ENCODE results near the gene ZNF423. TPM values are rescaled to one million over a fixed set of nuclear protein-coding genes. Genes with fewer than 3 reads are reported as not detected.

Gene ZNF423
- total RNA-seq, 3 donors from 2014 or later: 0.03 TPM; not detected in 2

DNA sequence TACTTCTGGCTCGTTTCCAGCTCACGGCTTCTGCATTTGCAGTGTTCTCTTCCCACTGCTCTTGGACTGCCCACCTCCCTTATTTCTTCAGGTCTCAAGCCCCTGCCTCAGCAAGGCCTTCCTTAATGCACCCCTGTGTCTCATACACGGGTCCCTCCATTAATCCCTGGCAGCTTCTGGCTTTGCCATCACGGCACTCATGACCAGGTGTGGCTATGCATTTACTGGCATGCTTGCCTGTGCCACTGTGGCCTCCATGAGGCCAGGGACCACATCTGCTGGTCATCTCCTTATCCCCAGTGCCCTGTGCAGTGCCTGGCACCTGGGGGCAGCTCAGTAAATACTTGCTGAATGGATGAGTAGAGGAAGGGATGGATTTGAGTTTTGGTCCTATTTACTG lies 368.2 kb downstream of the ZNF423 start:
- H3K4me3 Mint-ChIP-seq: no peak overlapping the region
- DNase-seq: no peak
- ATAC-seq: no peak
- H3K36me3 Mint-ChIP-seq (ENCODE audit: insufficient read depth): no peaks in the 10 kb centered on the region
- H3K27me3 Mint-ChIP-seq (ENCODE audit: low read depth): no peaks in the 10 kb centered on the region
- H3K4me1 Mint-ChIP-seq (ENCODE audit: low read depth): peaks cover 5% of the 10 kb centered on the region
- H3K9me3 Mint-ChIP-seq: no peaks in the 10 kb centered on the region

DNA sequence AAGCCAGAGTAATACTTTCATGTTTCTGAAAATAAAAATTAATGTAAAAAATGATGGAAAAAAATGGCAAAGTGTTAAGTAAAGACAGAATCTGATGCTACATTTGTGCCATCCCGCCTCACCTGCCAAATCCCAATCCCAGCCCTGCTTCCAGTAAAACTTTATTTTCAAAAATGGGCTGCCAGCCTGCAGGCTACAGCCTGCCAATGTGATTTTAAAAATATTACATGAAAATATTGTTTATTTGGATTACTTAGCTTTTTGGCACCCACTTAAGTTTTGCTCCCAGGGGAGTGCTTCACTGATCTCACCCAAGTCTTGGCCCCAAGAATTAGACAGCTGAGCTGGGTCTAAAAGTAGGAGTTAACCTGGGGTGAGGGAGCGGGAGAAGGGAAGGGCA lies 369.5 kb downstream of the ZNF423 start:
- ATAC-seq (no peak), DNase-seq (no peak)
- no peaks in the 10 kb centered on the region for H3K36me3 Mint-ChIP-seq (ENCODE audit: insufficient read depth)
- no peaks in the 10 kb centered on the region for H3K9me3 Mint-ChIP-seq
- peaks cover 5% of the 10 kb centered on the region for H3K4me1 Mint-ChIP-seq (ENCODE audit: low read depth)
- H3K27me3 Mint-ChIP-seq (ENCODE audit: low read depth): no peaks in the 10 kb centered on the region
- no peak overlapping the region for H3K4me3 Mint-ChIP-seq

- H3K4me1 Mint-ChIP-seq (ENCODE audit: low read depth): peaks cover 2% of the 10 kb centered on the region
- no peak overlapping the region for H3K4me3 Mint-ChIP-seq
- no peaks in the 10 kb centered on the region for H3K9me3 Mint-ChIP-seq
- H3K27me3 Mint-ChIP-seq (ENCODE audit: low read depth): no peaks in the 10 kb centered on the region
- no peaks in the 10 kb centered on the region for H3K36me3 Mint-ChIP-seq (ENCODE audit: insufficient read depth)
- no peak for DNase-seq
- no peak for ATAC-seq
Measured at GRCh38 chr16:49485663-49486062, 370.2 kb downstream of the ZNF423 start.

- H3K4me1 Mint-ChIP-seq (ENCODE audit: low read depth): peaks cover 2% of the 10 kb centered on the region
- DNase-seq (no peak), ATAC-seq (no peak)
- H3K36me3 Mint-ChIP-seq (ENCODE audit: insufficient read depth): no peaks in the 10 kb centered on the region
- H3K27me3 Mint-ChIP-seq (ENCODE audit: low read depth): no peaks in the 10 kb centered on the region
- no peaks in the 10 kb centered on the region for H3K9me3 Mint-ChIP-seq
- no peak overlapping the region for H3K4me3 Mint-ChIP-seq
Measured at GRCh38 chr16:49484936-49485335, 371.0 kb downstream of the ZNF423 start.

GRCh38 chr16:49484451-49484849 lies 371.5 kb downstream of the ZNF423 start:
- no peaks in the 10 kb centered on the region for H3K9me3 Mint-ChIP-seq
- H3K27me3 Mint-ChIP-seq (ENCODE audit: low read depth): no peaks in the 10 kb centered on the region
- peaks cover 2% of the 10 kb centered on the region for H3K4me1 Mint-ChIP-seq (ENCODE audit: low read depth)
- H3K4me3 Mint-ChIP-seq: no peak overlapping the region
- no peaks in the 10 kb centered on the region for H3K36me3 Mint-ChIP-seq (ENCODE audit: insufficient read depth)
- DNase-seq (no peak), ATAC-seq (peak; percentile 88 to 89)

- H3K36me3 Mint-ChIP-seq (ENCODE audit: insufficient read depth): no peaks in the 10 kb centered on the region
Measured at GRCh38 chr16:49483651-49484450, 372.1 kb downstream of the ZNF423 start.

DNA sequence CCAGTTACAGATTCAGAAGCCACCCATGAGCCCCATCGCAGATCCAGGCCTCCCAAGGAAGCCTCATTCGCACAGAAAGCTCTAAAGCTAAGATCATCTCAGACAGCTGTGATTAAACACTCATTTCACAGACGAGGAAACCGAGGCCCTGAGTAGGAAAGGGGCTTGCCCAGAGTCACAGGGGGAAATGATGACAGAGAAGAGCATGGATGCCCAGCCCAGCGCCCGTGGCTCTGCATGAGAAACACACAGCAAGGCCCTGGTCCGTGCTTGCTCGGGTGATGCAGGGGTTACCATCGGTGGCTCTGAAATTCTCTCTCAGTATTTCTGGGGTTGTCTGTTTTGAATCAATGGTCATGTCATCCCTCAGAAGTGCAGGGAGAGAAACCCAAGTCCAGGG lies 372.7 kb downstream of the ZNF423 start:
- no peak for ATAC-seq
- Mint-ChIP-seq H3K36me3 (ENCODE audit: insufficient read depth) (no peaks in the 10 kb centered on the region), H3K27me3 (ENCODE audit: low read depth) (no peaks in the 10 kb centered on the region), H3K4me1 (ENCODE audit: low read depth) (peaks cover 2% of the 10 kb centered on the region), H3K4me3 (no peak overlapping the region), H3K9me3 (no peaks in the 10 kb centered on the region)
- no peak for DNase-seq

More at GRCh38 chr16:49483651-49484450, 372.1 kb downstream of the ZNF423 start:
- DNase-seq (no peak), ATAC-seq (no peak)
- Mint-ChIP-seq H3K27me3 (ENCODE audit: low read depth) (no peaks in the 10 kb centered on the region), H3K9me3 (no peaks in the 10 kb centered on the region), H3K4me1 (ENCODE audit: low read depth) (peaks cover 2% of the 10 kb centered on the region), H3K4me3 (no peak overlapping the region)

GRCh38 chr16:49482690-49483089 lies 373.2 kb downstream of the ZNF423 start:
- no peak for ATAC-seq

GRCh38 chr16:49478616-49479015 lies 377.3 kb downstream of the ZNF423 start:
- H3K9me3 Mint-ChIP-seq: no peaks in the 10 kb centered on the region

More at GRCh38 chr16:49482690-49483089, 373.2 kb downstream of the ZNF423 start:
- no peaks in the 10 kb centered on the region for H3K27me3 Mint-ChIP-seq (ENCODE audit: low read depth)
- peaks cover 2% of the 10 kb centered on the region for H3K4me1 Mint-ChIP-seq (ENCODE audit: low read depth)
- no peak for DNase-seq
- no peaks in the 10 kb centered on the region for H3K36me3 Mint-ChIP-seq (ENCODE audit: insufficient read depth)
- H3K4me3 Mint-ChIP-seq: no peak overlapping the region
- H3K9me3 Mint-ChIP-seq: no peaks in the 10 kb centered on the region

GRCh38 chr16:49478107-49478506 lies 377.8 kb downstream of the ZNF423 start:
- no peaks in the 10 kb centered on the region for H3K9me3 Mint-ChIP-seq
- no peaks in the 10 kb centered on the region for H3K27me3 Mint-ChIP-seq (ENCODE audit: low read depth)
- no peaks in the 10 kb centered on the region for H3K36me3 Mint-ChIP-seq (ENCODE audit: insufficient read depth)
- DNase-seq (no peak), ATAC-seq (no peak)
- H3K4me1 Mint-ChIP-seq (ENCODE audit: low read depth): peaks cover under 1% of the 10 kb centered on the region
- H3K4me3 Mint-ChIP-seq: no peak overlapping the region

More at GRCh38 chr16:49478616-49479015, 377.3 kb downstream of the ZNF423 start:
- H3K27me3 Mint-ChIP-seq (ENCODE audit: low read depth): no peaks in the 10 kb centered on the region
- H3K36me3 Mint-ChIP-seq (ENCODE audit: insufficient read depth): no peaks in the 10 kb centered on the region
- H3K4me3 Mint-ChIP-seq: no peak overlapping the region
- ATAC-seq (no peak), DNase-seq (no peak)
- H3K4me1 Mint-ChIP-seq (ENCODE audit: low read depth): peaks cover 2% of the 10 kb centered on the region

- Mint-ChIP-seq H3K4me1 (ENCODE audit: low read depth) (no peaks in the 10 kb centered on the region), H3K36me3 (ENCODE audit: insufficient read depth) (no peaks in the 10 kb centered on the region), H3K4me3 (no peak overlapping the region), H3K27me3 (ENCODE audit: low read depth) (no peaks in the 10 kb centered on the region), H3K9me3 (no peaks in the 10 kb centered on the region)
- DNase-seq: no peak
- ATAC-seq: no peak
Measured at GRCh38 chr16:49477250-49477895, 378.5 kb downstream of the ZNF423 start.

GRCh38 chr16:49474741-49475140 lies 381.2 kb downstream of the ZNF423 start:
- H3K27me3 Mint-ChIP-seq (ENCODE audit: low read depth): no peaks in the 10 kb centered on the region
- no peak overlapping the region for H3K4me3 Mint-ChIP-seq
- no peaks in the 10 kb centered on the region for H3K36me3 Mint-ChIP-seq (ENCODE audit: insufficient read depth)
- ATAC-seq (no peak), DNase-seq (no peak)
- H3K9me3 Mint-ChIP-seq: no peaks in the 10 kb centered on the region
- no peaks in the 10 kb centered on the region for H3K4me1 Mint-ChIP-seq (ENCODE audit: low read depth)

- DNase-seq (no peak), ATAC-seq (no peak)
- Mint-ChIP-seq H3K36me3 (ENCODE audit: insufficient read depth) (no peaks in the 10 kb centered on the region), H3K9me3 (no peaks in the 10 kb centered on the region), H3K4me1 (ENCODE audit: low read depth) (no peaks in the 10 kb centered on the region), H3K27me3 (ENCODE audit: low read depth) (no peaks in the 10 kb centered on the region), H3K4me3 (no peak overlapping the region)
Measured at GRCh38 chr16:49473773-49474172, 382.1 kb downstream of the ZNF423 start.

DNA sequence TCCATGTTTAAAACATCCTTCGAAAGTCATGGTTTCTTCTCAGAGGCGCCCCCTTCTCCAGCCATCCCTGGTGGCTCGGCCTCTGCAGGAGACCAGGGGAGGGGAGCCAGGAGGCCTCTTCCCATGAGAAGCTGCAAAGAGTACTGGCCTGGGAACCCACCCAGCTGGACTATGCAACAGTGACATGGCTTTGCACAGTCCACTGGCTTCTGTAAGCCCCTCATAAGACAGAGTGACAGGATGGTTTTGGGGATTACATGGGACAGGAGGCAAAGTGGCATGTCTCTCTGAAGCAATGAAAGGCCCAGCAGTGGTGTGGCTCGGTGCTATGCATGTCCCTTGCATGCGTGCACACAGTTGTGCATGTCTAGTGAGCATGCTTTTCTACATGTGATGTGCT lies 382.8 kb downstream of the ZNF423 start:
- DNase-seq: no peak
- H3K4me3 Mint-ChIP-seq: no peak overlapping the region
- no peaks in the 10 kb centered on the region for H3K36me3 Mint-ChIP-seq (ENCODE audit: insufficient read depth)
- no peaks in the 10 kb centered on the region for H3K27me3 Mint-ChIP-seq (ENCODE audit: low read depth)
- H3K4me1 Mint-ChIP-seq (ENCODE audit: low read depth): no peaks in the 10 kb centered on the region
- H3K9me3 Mint-ChIP-seq: no peaks in the 10 kb centered on the region
- ATAC-seq: no peak

DNA sequence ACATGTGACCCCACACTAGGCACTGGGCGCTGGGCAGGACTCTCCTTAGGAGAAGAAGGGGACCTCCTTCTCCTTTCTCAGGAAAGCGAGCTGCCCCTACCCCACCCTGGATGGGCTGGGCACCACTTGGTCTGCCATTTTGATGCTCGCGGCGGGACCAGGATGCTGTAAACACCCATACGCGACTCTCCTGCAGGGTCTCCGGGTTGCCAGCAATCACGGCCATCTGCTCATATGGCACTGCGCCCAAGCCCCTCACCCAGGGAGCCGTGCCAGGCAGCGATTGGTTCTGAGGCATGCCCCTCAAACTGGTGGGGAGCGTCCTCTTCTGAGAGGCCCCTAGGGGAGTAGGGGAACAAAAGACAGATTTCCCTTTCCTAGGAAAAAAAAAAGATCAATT lies 383.3 kb downstream of the ZNF423 start:
- DNase-seq: no peak
- Mint-ChIP-seq H3K4me3 (no peak overlapping the region), H3K27me3 (ENCODE audit: low read depth) (no peaks in the 10 kb centered on the region), H3K9me3 (no peaks in the 10 kb centered on the region), H3K4me1 (ENCODE audit: low read depth) (no peaks in the 10 kb centered on the region), H3K36me3 (ENCODE audit: insufficient read depth) (no peaks in the 10 kb centered on the region)
- ATAC-seq: no peak
